Measurements from ENCODE around the gene SRBD1.

Gene SRBD1

GRCh38 chr2:45637440-45637839 lies 26.4 kb upstream of the SRBD1 start:
- Histone ChIP-seq H3K27ac (no peak overlapping the region), H3K4me1 (no peaks in the 10 kb centered on the region), H3K27me3 (no peaks in the 10 kb centered on the region), H3K36me3 (no peaks in the 10 kb centered on the region), H3K9me3 (no peaks in the 10 kb centered on the region), H4K20me1 (no peaks in the 10 kb centered on the region), H3K4me2 (no peak overlapping the region), H3K9ac (no peak overlapping the region), H3K4me3 (no peak overlapping the region)
- no peak for TF ChIP-seq Cebpa-rat (IDR thresholded peaks at IDR 0.05)

GRCh38 chr2:45636008-45636407 lies 24.9 kb upstream of the SRBD1 start:
- Histone ChIP-seq H3K36me3 (no peaks in the 10 kb centered on the region), H3K27ac (no peak overlapping the region), H3K4me1 (no peaks in the 10 kb centered on the region), H3K4me3 (no peak overlapping the region), H3K27me3 (no peaks in the 10 kb centered on the region), H3K4me2 (no peak overlapping the region), H3K9me3 (no peaks in the 10 kb centered on the region), H4K20me1 (no peaks in the 10 kb centered on the region), H3K9ac (no peak overlapping the region)
- TF ChIP-seq Cebpa-rat (IDR thresholded peaks at IDR 0.05): no peak

- no peaks in the 10 kb centered on the region for H3K27me3 ChIP-seq
- no peak for TF ChIP-seq Cebpa-rat (IDR thresholded peaks at IDR 0.05)
- H4K20me1 ChIP-seq: no peaks in the 10 kb centered on the region
- no peak overlapping the region for H3K4me3 ChIP-seq
- no peak overlapping the region for H3K4me2 ChIP-seq
- H3K9me3 ChIP-seq: no peaks in the 10 kb centered on the region
- H3K27ac ChIP-seq: no peak overlapping the region
- no peaks in the 10 kb centered on the region for H3K36me3 ChIP-seq
- H3K9ac ChIP-seq: no peak overlapping the region
- no peaks in the 10 kb centered on the region for H3K4me1 ChIP-seq
These were observed 23.2 kb upstream of the SRBD1 start for GRCh38 chr2:45634223-45634622.

- Histone ChIP-seq H3K36me3 (no peaks in the 10 kb centered on the region), H3K4me1 (no peaks in the 10 kb centered on the region), H3K27me3 (no peaks in the 10 kb centered on the region), H4K20me1 (no peaks in the 10 kb centered on the region), H3K4me2 (no peak overlapping the region), H3K27ac (no peak overlapping the region), H3K9ac (no peak overlapping the region), H3K9me3 (no peaks in the 10 kb centered on the region), H3K4me3 (no peak overlapping the region)
- TF ChIP-seq Cebpa-rat (IDR thresholded peaks at IDR 0.05): no peak
These were observed 20.9 kb upstream of the SRBD1 start for GRCh38 chr2:45631955-45632354.

GRCh38 chr2:45631319-45631718 lies 20.3 kb upstream of the SRBD1 start:
- Histone ChIP-seq H3K4me3 (no peak overlapping the region), H3K4me1 (no peaks in the 10 kb centered on the region), H4K20me1 (no peaks in the 10 kb centered on the region), H3K9ac (no peak overlapping the region), H3K27me3 (no peaks in the 10 kb centered on the region), H3K9me3 (no peaks in the 10 kb centered on the region), H3K4me2 (no peak overlapping the region), H3K27ac (no peak overlapping the region), H3K36me3 (no peaks in the 10 kb centered on the region)
- no peak for TF ChIP-seq Cebpa-rat (IDR thresholded peaks at IDR 0.05)

- TF ChIP-seq Cebpa-rat (IDR thresholded peaks at IDR 0.05): no peak
- H3K27me3 ChIP-seq: no peaks in the 10 kb centered on the region
- H3K27ac ChIP-seq: no peak overlapping the region
- H3K4me2 ChIP-seq: no peak overlapping the region
- H3K9ac ChIP-seq: no peak overlapping the region
- no peaks in the 10 kb centered on the region for H3K4me1 ChIP-seq
- no peaks in the 10 kb centered on the region for H3K36me3 ChIP-seq
- no peaks in the 10 kb centered on the region for H3K9me3 ChIP-seq
- H4K20me1 ChIP-seq: no peaks in the 10 kb centered on the region
- no peak overlapping the region for H3K4me3 ChIP-seq
These were observed 18.9 kb upstream of the SRBD1 start for GRCh38 chr2:45629971-45630370.

GRCh38 chr2:45627911-45628310 lies 16.8 kb upstream of the SRBD1 start:
- H3K4me3 ChIP-seq: no peak overlapping the region
- no peaks in the 10 kb centered on the region for H3K27me3 ChIP-seq
- no peaks in the 10 kb centered on the region for H3K36me3 ChIP-seq
- H3K27ac ChIP-seq: no peak overlapping the region
- H4K20me1 ChIP-seq: no peaks in the 10 kb centered on the region
- no peaks in the 10 kb centered on the region for H3K9me3 ChIP-seq
- H3K4me1 ChIP-seq: no peaks in the 10 kb centered on the region
- no peak for TF ChIP-seq Cebpa-rat (IDR thresholded peaks at IDR 0.05)
- no peak overlapping the region for H3K9ac ChIP-seq
- no peak overlapping the region for H3K4me2 ChIP-seq

GRCh38 chr2:45626387-45627221 lies 15.5 kb upstream of the SRBD1 start:
- no peaks in the 10 kb centered on the region for H3K4me1 ChIP-seq
- H3K4me2 ChIP-seq: no peak overlapping the region
- no peak overlapping the region for H3K4me3 ChIP-seq
- no peak overlapping the region for H3K9ac ChIP-seq
- H3K36me3 ChIP-seq: no peaks in the 10 kb centered on the region
- H4K20me1 ChIP-seq: no peaks in the 10 kb centered on the region
- H3K9me3 ChIP-seq: no peaks in the 10 kb centered on the region
- no peak for TF ChIP-seq Cebpa-rat (IDR thresholded peaks at IDR 0.05)
- no peaks in the 10 kb centered on the region for H3K27me3 ChIP-seq
- H3K27ac ChIP-seq: no peak overlapping the region

GRCh38 chr2:45625824-45626223 lies 14.8 kb upstream of the SRBD1 start:
- no peaks in the 10 kb centered on the region for H3K9me3 ChIP-seq
- no peaks in the 10 kb centered on the region for H3K27me3 ChIP-seq
- no peaks in the 10 kb centered on the region for H3K4me1 ChIP-seq
- no peaks in the 10 kb centered on the region for H4K20me1 ChIP-seq
- TF ChIP-seq Cebpa-rat (IDR thresholded peaks at IDR 0.05): no peak
- no peak overlapping the region for H3K9ac ChIP-seq
- H3K36me3 ChIP-seq: no peaks in the 10 kb centered on the region
- no peak overlapping the region for H3K27ac ChIP-seq
- no peak overlapping the region for H3K4me2 ChIP-seq
- no peak overlapping the region for H3K4me3 ChIP-seq

- H3K4me2 ChIP-seq: no peak overlapping the region
- TF ChIP-seq Cebpa-rat (IDR thresholded peaks at IDR 0.05): no peak
- no peaks in the 10 kb centered on the region for H3K27me3 ChIP-seq
- H4K20me1 ChIP-seq: no peaks in the 10 kb centered on the region
- H3K4me1 ChIP-seq: no peaks in the 10 kb centered on the region
- no peak overlapping the region for H3K9ac ChIP-seq
- H3K4me3 ChIP-seq: no peak overlapping the region
- no peaks in the 10 kb centered on the region for H3K36me3 ChIP-seq
- no peaks in the 10 kb centered on the region for H3K9me3 ChIP-seq
- H3K27ac ChIP-seq: no peak overlapping the region
These were observed 12.0 kb upstream of the SRBD1 start for GRCh38 chr2:45623098-45623497.

Data from BLaER1 (cell line).